Subcutaneous abdominal adipose tissue (tissue), 5 donors: ENCODE measurements around the gene TPRG1L.
A peak's percentile ranks its signal among the peaks of the same experiment; 100 is the strongest.

Experiments
- H3K27ac ChIP-seq: one replicate; pipeline ENCODE4 v1.7.0; 2013; ENCODE audit warnings: low read depth, mild to moderate bottlenecking, inconsistent platforms, low read length, moderate library complexity
- H3K27me3 ChIP-seq, 5 donors: one replicate each; pipeline ENCODE4 v1.7.0; 2013; ENCODE audit warnings: low read length in 5 of 5, inconsistent platforms in 1 of 5; ENCODE audit not compliant: control insufficient read depth in 5 of 5, insufficient read depth in 4 of 5
- H3K36me3 ChIP-seq, 5 donors: one replicate each; pipeline ENCODE4 v1.7.0; 2013; ENCODE audit warnings: low read length in 5 of 5; ENCODE audit not compliant: control insufficient read depth in 5 of 5, insufficient read depth in 5 of 5
- H3K4me1 ChIP-seq, 5 donors: one replicate each; pipeline ENCODE4 v1.7.0; 2013; ENCODE audit warnings: low read length in 5 of 5, mild to moderate bottlenecking in 3 of 5, moderate library complexity in 1 of 5; ENCODE audit not compliant: control insufficient read depth in 5 of 5, insufficient read depth in 5 of 5
- H3K4me3 ChIP-seq, 5 donors: one replicate each; pipeline ENCODE4 v1.7.0; 2013; ENCODE audit warnings: low read length in 5 of 5, low read depth in 1 of 5
- H3K9ac ChIP-seq, 5 donors: one replicate each; pipeline ENCODE4 v1.7.0; 2013; ENCODE audit warnings: low read length in 5 of 5, mild to moderate bottlenecking in 4 of 5, moderate library complexity in 3 of 5
- H3K9me3 ChIP-seq, 5 donors: one replicate each; pipeline ENCODE4 v1.7.0; 2013; ENCODE audit warnings: low read length in 5 of 5; ENCODE audit not compliant: control insufficient read depth in 5 of 5
- donor health status: healthy.
- donor health status: healthy.
- donor health status: healthy.
- donor health status: healthy.
- donor health status: healthy.

TPRG1L gene

DNA sequence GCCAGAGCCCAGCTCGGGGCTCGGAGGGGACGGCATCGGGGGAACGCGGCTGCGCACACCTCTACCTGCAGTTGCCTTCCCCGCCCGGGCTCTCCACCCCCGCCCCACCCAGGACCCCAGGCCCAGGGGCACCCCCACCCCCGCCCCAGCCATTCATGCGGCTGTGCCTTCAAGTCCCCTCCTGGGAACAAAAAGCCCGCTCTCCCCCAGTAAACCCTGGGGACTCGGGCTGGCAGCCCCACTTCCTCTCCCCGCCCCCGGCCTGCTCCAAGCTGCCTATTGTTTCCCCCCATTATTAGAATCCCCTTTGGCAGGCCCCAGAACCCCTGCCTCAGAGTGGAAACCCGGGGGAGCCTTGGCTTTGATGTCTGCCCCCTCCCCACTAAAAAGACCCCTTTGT lies 31.5 kb upstream of the TPRG1L start:
- Histone ChIP-seq H3K36me3 (no peaks in the 10 kb centered on the region), H3K4me3 (no peak overlapping the region), H3K27ac (no peak overlapping the region), H3K4me1 (peaks cover 0 to 30% (median 17%) of the 10 kb centered on the region in 5 donors), H3K9ac (no peak overlapping the region), H3K9me3 (no peaks in the 10 kb centered on the region), H3K27me3 (peaks cover 8 to 28% (median 16%) of the 10 kb centered on the region in 5 donors)

DNA sequence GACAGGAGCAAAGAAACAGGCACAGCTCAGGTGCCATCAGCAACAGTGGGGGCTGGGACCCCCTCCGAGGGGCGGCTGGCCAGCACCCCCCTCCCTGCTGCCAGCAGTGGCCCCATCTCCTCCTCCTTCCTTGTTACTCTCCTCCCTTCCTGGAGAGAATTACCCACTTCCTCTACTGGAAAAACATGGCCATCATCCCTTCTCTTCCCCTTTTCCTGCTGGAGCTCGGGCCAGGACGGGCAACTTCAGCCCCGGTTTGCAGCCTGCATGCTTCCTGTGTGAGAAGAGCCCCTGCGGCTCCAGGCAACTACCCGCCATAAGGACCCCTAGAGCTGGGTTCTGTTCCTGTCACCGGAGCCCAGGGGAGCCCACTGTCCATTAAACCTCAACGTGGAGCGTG lies 31.1 kb upstream of the TPRG1L start:
- Histone ChIP-seq H3K27ac (no peak overlapping the region), H3K4me1 (peaks cover 0 to 34% (median 21%) of the 10 kb centered on the region in 5 donors), H3K9ac (no peak overlapping the region), H3K36me3 (no peaks in the 10 kb centered on the region), H3K4me3 (no peak overlapping the region), H3K9me3 (no peaks in the 10 kb centered on the region), H3K27me3 (peaks cover 8 to 28% (median 15%) of the 10 kb centered on the region in 5 donors)

DNA sequence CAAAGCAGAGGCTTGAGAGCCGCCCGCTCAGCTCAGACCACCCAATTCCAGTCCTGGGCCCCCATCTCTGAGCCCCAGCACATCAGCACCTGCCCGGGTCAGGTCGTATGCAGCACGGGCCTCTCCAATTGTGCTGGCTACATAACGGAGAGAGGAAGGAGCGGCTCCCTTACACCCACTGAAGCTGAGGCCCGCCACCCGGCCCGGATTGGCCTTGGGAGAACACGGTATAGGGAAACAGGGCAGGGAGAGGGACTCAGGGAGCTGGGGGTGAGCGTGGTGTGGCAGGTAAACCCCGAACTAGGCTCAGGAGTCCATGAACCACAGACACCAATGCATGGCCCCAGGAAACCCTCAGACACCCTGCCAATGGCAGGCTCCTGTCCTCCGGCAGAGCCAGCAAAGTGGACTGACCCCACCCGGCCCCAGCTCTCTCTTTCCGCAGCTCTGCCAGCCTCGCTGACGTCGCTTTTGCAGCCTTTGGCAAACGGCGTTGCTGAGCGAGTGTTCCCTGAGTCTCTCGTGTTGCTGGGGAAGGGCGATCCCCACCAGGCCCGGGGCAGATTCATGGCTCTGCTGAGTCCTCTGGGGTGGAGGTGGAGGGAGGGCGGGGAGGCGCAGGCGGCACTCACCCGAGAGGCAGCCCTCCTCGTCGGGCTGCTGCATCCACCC lies 30.0 kb upstream of the TPRG1L start:
- peaks cover 9 to 30% (median 17%) of the 10 kb centered on the region in 5 donors for H3K27me3 ChIP-seq
- H3K36me3 ChIP-seq: no peaks in the 10 kb centered on the region
- H3K4me3 ChIP-seq: no peak overlapping the region
- peaks cover 0 to 38% (median 21%) of the 10 kb centered on the region in 5 donors for H3K4me1 ChIP-seq
- H3K27ac ChIP-seq: no peak overlapping the region
- no peaks in the 10 kb centered on the region for H3K9me3 ChIP-seq
- no peak overlapping the region for H3K9ac ChIP-seq

DNA sequence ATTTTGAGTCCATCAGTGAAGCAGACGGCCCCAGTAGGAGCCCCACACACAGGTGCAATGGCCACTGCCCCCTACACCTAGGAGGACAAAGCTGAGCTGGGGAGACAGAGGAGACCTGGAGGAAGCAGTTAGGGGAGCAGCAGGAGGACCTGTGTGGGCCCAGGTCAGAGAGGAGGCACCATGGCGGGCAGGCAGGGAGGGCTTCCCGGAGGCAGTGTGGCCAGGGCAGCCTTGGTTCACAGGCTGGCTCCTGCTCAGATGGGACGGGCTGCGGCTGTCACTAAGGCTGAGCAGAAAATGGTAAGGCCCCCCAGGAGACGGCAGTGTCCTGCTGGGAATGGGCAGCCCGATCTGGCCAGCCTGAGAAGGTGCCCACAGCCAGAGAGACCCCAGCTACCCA lies 28.9 kb upstream of the TPRG1L start:
- no peak overlapping the region for H3K4me3 ChIP-seq
- H3K4me1 ChIP-seq: peaks cover 0 to 31% (median 21%) of the 10 kb centered on the region in 5 donors
- peaks cover 12 to 33% (median 17%) of the 10 kb centered on the region in 5 donors for H3K27me3 ChIP-seq
- no peak overlapping the region for H3K27ac ChIP-seq
- H3K9me3 ChIP-seq: no peaks in the 10 kb centered on the region
- H3K36me3 ChIP-seq: no peaks in the 10 kb centered on the region
- H3K9ac ChIP-seq: no peak overlapping the region

DNA sequence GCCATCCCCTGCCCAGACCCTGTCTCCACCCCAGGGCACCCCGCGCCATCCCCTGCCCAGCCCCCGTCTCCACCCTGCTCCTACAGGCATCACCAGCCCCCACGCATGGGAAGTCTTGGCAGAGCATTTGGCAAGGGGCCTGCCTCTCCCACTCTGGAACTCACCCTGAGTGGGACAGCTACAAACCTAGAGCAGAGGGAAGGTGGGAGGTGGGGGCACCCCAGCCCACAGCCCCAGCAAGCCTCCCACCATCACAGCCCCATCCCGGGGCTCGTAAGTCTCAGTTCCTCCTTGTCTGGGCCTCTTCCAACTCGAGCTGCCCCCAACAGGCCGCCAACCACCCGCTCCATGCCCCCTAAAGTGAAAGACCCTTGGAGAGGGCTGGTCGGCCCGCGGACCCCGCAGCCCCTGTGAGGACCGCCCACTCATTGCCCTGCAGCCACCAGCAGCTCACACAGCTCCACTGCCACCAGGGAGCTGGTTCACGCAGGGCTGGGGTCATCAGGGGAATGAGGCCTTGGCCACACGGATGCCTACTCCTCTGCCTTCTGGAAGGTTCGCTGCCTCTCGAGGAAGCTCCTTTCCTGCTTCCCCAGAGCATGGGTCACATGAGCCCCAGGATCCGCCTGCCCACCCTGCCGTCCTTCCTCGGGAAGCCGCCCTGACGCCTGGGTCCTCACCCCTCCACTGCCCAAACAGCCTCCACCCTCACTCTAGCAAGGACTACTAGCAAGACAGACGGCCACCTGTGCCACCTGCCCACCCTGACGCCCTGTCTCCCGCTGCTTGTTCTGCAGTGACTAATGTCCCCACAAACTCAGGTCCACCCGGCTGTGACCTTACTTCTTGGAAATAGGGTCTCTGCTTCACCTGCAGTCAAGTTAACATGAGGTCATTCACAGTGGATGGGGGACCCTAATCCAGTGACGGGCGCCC lies 27.9 kb upstream of the TPRG1L start:
- Histone ChIP-seq H3K36me3 (no peaks in the 10 kb centered on the region), H3K4me1 (peaks cover 0 to 31% (median 21%) of the 10 kb centered on the region in 5 donors), H3K27ac (no peak overlapping the region), H3K4me3 (no peak overlapping the region), H3K9ac (no peak overlapping the region), H3K27me3 (peaks cover 12 to 33% (median 15%) of the 10 kb centered on the region in 5 donors), H3K9me3 (no peaks in the 10 kb centered on the region)

DNA sequence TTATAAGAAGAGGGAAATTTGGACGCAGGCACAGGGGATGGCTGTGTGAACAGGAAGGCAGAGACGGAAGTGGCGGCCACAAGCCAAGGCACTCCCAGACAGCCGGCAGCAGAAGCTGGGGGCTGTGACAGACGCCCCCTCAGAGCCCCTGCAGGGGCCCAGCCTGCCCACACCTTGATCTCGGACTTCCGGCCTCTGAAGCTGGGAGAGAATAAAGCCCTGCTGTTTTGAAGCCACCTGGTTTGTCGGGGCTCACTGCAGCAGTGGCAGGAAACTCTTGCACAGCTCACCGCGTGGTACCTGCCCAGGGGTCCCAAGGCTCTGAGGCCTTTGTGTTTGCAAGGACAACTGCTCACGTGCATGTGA lies 27.2 kb upstream of the TPRG1L start:
- Histone ChIP-seq H3K4me1 (peaks cover 0 to 31% (median 21%) of the 10 kb centered on the region in 5 donors), H3K9ac (no peak overlapping the region), H3K4me3 (peak overlapping the region in 2 of 5 donors; percentile 37 to 43), H3K9me3 (no peaks in the 10 kb centered on the region), H3K27me3 (peaks cover 12 to 36% (median 15%) of the 10 kb centered on the region in 5 donors), H3K36me3 (no peaks in the 10 kb centered on the region), H3K27ac (no peak overlapping the region)

DNA sequence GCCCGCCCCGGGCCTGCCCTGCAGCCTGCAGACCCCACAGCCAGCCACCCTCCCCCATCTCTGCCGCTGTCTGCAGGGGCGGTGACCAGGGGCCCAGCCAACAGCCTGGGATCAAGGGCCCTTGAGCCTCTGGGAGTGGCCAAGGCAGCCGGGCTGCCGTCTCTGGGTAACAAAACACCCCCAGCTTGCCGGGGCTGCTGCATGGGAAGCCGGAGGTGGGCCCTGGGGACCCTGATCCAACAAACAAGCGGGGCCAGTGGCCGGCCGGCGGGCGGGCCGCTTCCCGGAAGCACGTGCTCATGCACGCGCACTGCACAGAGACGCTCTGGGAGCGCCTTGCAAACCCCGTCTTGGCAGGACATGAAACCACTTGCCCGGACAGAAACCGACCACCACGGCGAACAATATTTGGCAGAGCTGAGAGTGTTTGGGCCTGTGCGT lies 26.7 kb upstream of the TPRG1L start:
- Histone ChIP-seq H3K9me3 (no peaks in the 10 kb centered on the region), H3K36me3 (no peaks in the 10 kb centered on the region), H3K4me1 (peaks cover 0 to 31% (median 21%) of the 10 kb centered on the region in 5 donors), H3K9ac (no peak overlapping the region), H3K27ac (no peak overlapping the region), H3K27me3 (peaks cover 12 to 41% (median 15%) of the 10 kb centered on the region in 5 donors), H3K4me3 (peak overlapping the region in 3 of 5 donors; percentile 11 to 43 (median 37))

DNA sequence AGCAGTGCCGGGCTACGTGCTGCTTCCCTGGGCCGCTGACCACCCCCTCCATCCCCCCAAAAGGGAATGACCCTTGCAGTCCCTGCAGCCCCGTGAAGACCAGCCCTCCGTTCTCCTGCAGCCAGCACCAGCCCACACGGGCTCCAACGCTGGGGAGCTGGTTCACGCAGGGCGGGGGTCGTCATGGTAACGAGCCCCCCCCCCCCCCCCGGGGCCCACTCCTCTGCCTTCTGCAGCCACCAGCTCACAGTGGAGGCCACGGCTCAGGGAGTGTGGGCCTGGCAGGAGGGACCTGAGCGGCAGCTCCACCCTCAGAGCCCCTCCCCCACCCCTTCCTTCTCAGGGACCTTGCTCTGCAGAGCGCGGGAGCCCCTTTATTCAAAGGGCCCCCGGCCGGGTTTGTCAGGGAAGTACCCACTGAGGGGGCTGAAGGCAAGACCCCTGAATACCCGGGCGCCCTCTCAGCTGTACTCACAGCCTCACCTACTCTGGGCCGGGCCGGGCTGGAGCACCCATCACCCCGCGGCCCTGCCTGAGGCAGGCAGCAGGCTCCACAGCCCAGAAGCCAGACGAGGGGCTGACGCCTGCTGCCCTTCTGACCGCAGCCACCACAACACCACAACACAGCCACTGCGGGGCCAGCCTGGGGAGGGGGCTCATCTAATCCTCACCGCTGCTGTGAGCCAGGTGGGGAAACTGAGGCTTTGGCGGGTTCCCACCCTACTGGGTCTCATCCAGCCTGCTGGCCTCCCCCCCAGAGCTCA lies 26.1 kb upstream of the TPRG1L start:
- Histone ChIP-seq H3K36me3 (no peaks in the 10 kb centered on the region), H3K27me3 (peaks cover 12 to 42% (median 19%) of the 10 kb centered on the region in 5 donors), H3K9me3 (no peaks in the 10 kb centered on the region), H3K9ac (no peak overlapping the region), H3K4me3 (peak overlapping the region in 3 of 5 donors; percentile 11 to 43 (median 37)), H3K27ac (no peak overlapping the region), H3K4me1 (peaks cover 0 to 28% (median 21%) of the 10 kb centered on the region in 5 donors)

DNA sequence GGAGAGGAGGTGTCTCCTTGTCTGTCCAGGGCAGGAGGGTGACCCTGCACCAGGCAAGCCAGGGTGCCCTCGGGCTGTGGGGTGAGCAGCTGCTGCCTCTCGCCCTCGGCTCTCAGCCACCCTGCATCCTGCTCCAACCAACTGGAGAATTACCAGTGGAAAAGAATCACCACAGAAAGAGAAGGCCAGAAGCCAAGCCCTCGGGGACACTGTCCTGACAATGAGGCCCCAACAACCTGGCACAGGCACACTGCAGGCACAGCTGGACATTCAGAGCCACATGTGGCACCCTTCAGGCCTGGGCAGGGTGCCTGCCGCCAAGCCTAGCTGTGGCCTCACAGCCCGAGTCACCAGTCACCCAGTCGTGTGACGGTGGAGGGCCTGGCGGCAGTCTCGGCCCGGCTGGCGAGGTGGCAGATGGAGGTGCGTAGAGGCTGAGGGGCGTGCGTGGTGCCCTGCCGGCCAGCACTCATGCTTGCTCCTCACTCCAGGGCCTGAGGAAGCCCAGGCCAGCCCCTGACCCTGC lies 25.5 kb upstream of the TPRG1L start:
- Histone ChIP-seq H3K27ac (no peak overlapping the region), H3K9me3 (no peaks in the 10 kb centered on the region), H3K4me1 (peaks cover 0 to 25% (median 21%) of the 10 kb centered on the region in 5 donors), H3K36me3 (no peaks in the 10 kb centered on the region), H3K4me3 (no peak overlapping the region), H3K27me3 (peaks cover 12 to 46% (median 24%) of the 10 kb centered on the region in 5 donors), H3K9ac (no peak overlapping the region)
